DOHH2 (cell line): Measurements from ENCODE around the gene LYPD1.

Experiments
- H3F3A ChIP-seq: fragments of 200-600 bp; sonication (generic), shearing (Covaris generic); 2 replicates; pipeline ENCODE4 v1.6.0; 2016; ENCODE audit warnings: antibody characterized with exemption, mild to moderate bottlenecking; ENCODE audit not compliant: control insufficient read depth, insufficient read depth
- H3K27ac ChIP-seq: fragments of 200-600 bp; sonication (generic); 2 replicates; pipeline ENCODE4 v1.5.1; 2014; ENCODE audit warnings: low read depth, mild to moderate bottlenecking, low read length, moderate library complexity
- H3K27me3 ChIP-seq: fragments of 200-600 bp; sonication (generic); 2 replicates; pipeline ENCODE4 v1.6.1; 2014; ENCODE audit warnings: mild to moderate bottlenecking, low read length, mixed read lengths; ENCODE audit not compliant: control insufficient read depth
- H3K36me3 ChIP-seq: fragments of 200-600 bp; sonication (generic); 2 replicates; pipeline ENCODE4 v1.6.1; 2014; ENCODE audit warnings: mild to moderate bottlenecking, low read length, moderate library complexity, mixed read lengths; ENCODE audit not compliant: control insufficient read depth
- H3K4me1 ChIP-seq: fragments of 200-600 bp; sonication (generic); 2 replicates; pipeline ENCODE4 v1.6.1; 2014; ENCODE audit warnings: mild to moderate bottlenecking, low read length, mixed read lengths; ENCODE audit not compliant: control insufficient read depth
- H3K4me2 ChIP-seq: fragments of 200-600 bp; sonication (generic); 2 replicates; pipeline ENCODE4 v1.6.0; 2014; ENCODE audit warnings: mild to moderate bottlenecking, low read length, moderate library complexity
- H3K4me3 ChIP-seq: fragments of 200-600 bp; sonication (generic); 2 replicates; pipeline ENCODE4 v1.5.1; 2014; ENCODE audit warnings: mild to moderate bottlenecking, low read length, mixed read lengths
- H3K79me2 ChIP-seq: fragments of 200-600 bp; sonication (generic); 2 replicates; pipeline ENCODE4 v1.6.1; 2014; ENCODE audit warnings: mild to moderate bottlenecking, low read length, mixed read lengths; ENCODE audit not compliant: control insufficient read depth
- H3K9me2 ChIP-seq: fragments of 200-600 bp; sonication (generic); replicated peaks from 2 replicates; pipeline ENCODE4 v1.6.1; 2014; ENCODE audit warnings: mild to moderate bottlenecking, low read length, mixed read lengths; ENCODE audit not compliant: control insufficient read depth
- H3K9me3 ChIP-seq: fragments of 200-600 bp; sonication (generic); 2 replicates; pipeline ENCODE4 v1.6.1; 2014; ENCODE audit warnings: antibody characterized with exemption, low read length, mixed read lengths; ENCODE audit not compliant: control insufficient read depth, insufficient read depth
- H4K20me1 ChIP-seq: fragments of 200-600 bp; sonication (generic); 2 replicates; pipeline ENCODE4 v1.6.0; 2014; ENCODE audit warnings: low read depth, mild to moderate bottlenecking, antibody characterized with exemption, low read length, moderate library complexity; ENCODE audit not compliant: control insufficient read depth, insufficient read depth
- EZH2phosphoT487 ChIP-seq: fragments of 200-600 bp; sonication (generic); IDR thresholded peaks from 2 replicates; pipeline ENCODE4 v1.6.1; 2017; ENCODE audit warnings: borderline replicate concordance, mild to moderate bottlenecking, antibody characterized with exemption, low read length, moderate library complexity, mixed read lengths
- TF ChIP-seq, protein P1 (sequence below): fragments of 200-600 bp; sonication (generic); IDR thresholded peaks from one replicate; pipeline ENCODE4 v1.5.1; 2014; ENCODE audit warnings: antibody characterized with exemption, mild to moderate bottlenecking, low read depth, low read length; ENCODE audit not compliant: poor library complexity, severe bottlenecking

LYPD1 gene

DNA sequence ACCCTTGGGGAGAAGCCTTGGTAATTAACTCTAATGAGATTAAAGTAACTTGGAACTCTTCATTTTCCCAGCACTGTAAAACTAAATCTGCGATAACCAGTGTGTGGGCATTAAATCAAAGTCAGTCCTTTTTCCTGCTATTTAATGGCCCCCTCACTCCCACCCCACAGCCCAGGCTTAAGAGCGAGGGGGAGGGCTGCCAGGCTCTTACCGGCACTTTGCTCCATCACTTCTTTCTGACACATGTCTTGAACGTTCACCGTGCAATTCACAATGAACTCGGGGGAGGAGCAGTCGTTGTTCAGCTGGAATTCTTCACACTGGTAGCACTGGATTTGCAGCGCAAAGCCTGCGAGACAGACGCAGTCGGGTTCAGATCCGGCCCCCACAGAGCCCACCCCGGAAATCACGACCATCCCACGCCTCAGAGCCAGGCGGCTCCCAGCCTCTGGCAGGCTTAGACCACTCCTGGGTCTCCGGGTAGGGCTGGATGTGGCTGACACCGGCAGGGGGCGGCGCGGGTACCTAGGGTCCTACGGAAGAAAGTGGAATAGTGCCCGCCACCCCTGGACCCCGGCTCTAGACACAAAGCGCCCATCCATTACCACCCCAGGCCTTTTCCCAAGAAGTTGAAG is 1.7 kb downstream of the LYPD1 start:
- H4K20me1 ChIP-seq = no peaks in the 10 kb centered on the region
- H3K9me2 ChIP-seq = no peaks in the 10 kb centered on the region
- peaks cover 5% of the 10 kb centered on the region; the same call in 1 of the 2 replicates for H3K9me3 ChIP-seq
- no peak for TF ChIP-seq EZH2phosphoT487
- TF ChIP-seq, protein P1, sequence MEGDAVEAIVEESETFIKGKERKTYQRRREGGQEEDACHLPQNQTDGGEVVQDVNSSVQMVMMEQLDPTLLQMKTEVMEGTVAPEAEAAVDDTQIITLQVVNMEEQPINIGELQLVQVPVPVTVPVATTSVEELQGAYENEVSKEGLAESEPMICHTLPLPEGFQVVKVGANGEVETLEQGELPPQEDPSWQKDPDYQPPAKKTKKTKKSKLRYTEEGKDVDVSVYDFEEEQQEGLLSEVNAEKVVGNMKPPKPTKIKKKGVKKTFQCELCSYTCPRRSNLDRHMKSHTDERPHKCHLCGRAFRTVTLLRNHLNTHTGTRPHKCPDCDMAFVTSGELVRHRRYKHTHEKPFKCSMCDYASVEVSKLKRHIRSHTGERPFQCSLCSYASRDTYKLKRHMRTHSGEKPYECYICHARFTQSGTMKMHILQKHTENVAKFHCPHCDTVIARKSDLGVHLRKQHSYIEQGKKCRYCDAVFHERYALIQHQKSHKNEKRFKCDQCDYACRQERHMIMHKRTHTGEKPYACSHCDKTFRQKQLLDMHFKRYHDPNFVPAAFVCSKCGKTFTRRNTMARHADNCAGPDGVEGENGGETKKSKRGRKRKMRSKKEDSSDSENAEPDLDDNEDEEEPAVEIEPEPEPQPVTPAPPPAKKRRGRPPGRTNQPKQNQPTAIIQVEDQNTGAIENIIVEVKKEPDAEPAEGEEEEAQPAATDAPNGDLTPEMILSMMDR = no peak
- H3K27ac ChIP-seq = no peak overlapping the region
- H3K4me1 ChIP-seq = no peaks in the 10 kb centered on the region
- H3F3A ChIP-seq = no peaks in the 10 kb centered on the region
- H3K4me2 ChIP-seq = no peak overlapping the region
- no peaks in the 10 kb centered on the region for H3K79me2 ChIP-seq
- H3K27me3 ChIP-seq = no peaks in the 10 kb centered on the region
- no peak overlapping the region for H3K4me3 ChIP-seq
- H3K36me3 ChIP-seq = no peaks in the 10 kb centered on the region

DNA sequence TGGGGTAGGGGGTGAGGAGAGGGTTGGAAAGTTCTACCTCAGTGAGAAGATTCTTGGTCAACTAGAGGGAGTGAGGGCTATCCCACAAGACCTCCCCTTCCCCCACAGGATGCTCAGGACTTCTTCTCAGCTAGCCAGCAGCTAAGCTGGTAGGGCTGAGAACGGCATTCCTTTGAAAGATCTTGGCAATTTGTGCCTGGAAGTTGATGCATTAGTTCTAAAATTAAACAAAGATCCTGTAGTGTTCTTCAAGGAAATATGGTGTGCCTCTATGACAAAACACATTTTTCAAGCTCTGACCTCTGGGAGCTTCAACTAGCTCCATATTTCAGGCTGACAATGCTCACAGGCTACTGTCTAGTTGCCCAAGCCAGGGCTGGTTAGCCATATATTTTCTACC is 2.3 kb downstream of the LYPD1 start:
- no peaks in the 10 kb centered on the region for H3K4me1 ChIP-seq
- H3K79me2 ChIP-seq = no peaks in the 10 kb centered on the region
- H3K36me3 ChIP-seq = no peaks in the 10 kb centered on the region
- H3K9me2 ChIP-seq = no peaks in the 10 kb centered on the region
- H4K20me1 ChIP-seq = no peaks in the 10 kb centered on the region
- no peak overlapping the region for H3K27ac ChIP-seq
- H3K9me3 ChIP-seq = peaks cover 5% of the 10 kb centered on the region; the same call in 1 of the 2 replicates
- no peak overlapping the region for H3K4me2 ChIP-seq
- H3F3A ChIP-seq = no peaks in the 10 kb centered on the region
- H3K4me3 ChIP-seq = no peak overlapping the region
- H3K27me3 ChIP-seq = no peaks in the 10 kb centered on the region
- TF ChIP-seq EZH2phosphoT487 = no peak
- TF ChIP-seq, protein P1 = no peak

DNA sequence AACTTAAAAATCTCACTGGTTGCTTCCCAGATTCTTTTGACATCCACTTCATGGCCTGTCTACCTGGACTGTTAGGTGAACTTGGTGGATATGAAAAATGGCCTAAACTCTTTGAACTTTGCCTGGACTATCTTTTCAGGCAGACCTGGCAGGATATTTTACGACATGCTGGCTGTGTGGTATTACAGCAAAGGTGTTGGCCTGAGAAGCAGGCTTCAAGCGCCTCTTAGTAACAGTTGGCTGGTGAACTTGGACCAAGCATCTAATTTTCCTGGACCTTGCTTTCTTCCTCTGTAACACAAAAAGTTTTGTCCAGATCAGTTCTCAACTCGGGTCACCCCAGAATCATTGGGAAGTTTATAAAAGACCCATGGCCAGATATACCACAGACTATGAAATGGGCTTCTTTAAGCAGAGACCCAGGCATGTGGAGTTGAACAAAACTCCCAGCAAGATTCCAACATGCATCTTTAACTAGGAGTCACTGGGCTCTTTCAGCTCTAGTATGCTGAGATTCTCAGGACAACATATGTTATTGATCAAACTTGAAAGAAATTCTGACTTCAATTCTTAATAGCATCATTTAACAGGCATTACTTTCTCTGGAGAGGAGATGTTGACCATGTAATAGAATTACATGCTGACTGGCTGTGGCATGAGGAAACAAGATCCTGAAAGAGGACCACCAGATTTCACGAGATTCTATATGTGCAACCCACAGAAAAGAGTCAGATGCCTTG is 4.4 kb downstream of the LYPD1 start:
- TF ChIP-seq, protein P1 = no peak
- TF ChIP-seq EZH2phosphoT487 = no peak
- no peak overlapping the region for H3K27ac ChIP-seq
- no peaks in the 10 kb centered on the region for H4K20me1 ChIP-seq
- no peaks in the 10 kb centered on the region for H3F3A ChIP-seq
- no peaks in the 10 kb centered on the region for H3K36me3 ChIP-seq
- no peaks in the 10 kb centered on the region for H3K4me1 ChIP-seq
- H3K9me2 ChIP-seq = no peaks in the 10 kb centered on the region
- no peak overlapping the region for H3K4me2 ChIP-seq
- no peaks in the 10 kb centered on the region for H3K27me3 ChIP-seq
- H3K9me3 ChIP-seq = peaks cover 5% of the 10 kb centered on the region; the same call in 1 of the 2 replicates
- H3K4me3 ChIP-seq = no peak overlapping the region
- no peaks in the 10 kb centered on the region for H3K79me2 ChIP-seq
